Measurements from ENCODE around the gene TJP1. TPM values are rescaled to one million over a fixed set of nuclear protein-coding genes. Genes with fewer than 3 reads are reported as not detected.

TJP1 gene
- total and polyA plus RNA-seq, 2 donors (not counting 1 experiment from before 2014, with no cell fraction given), result 0.10 TPM; not detected in 1

DNA sequence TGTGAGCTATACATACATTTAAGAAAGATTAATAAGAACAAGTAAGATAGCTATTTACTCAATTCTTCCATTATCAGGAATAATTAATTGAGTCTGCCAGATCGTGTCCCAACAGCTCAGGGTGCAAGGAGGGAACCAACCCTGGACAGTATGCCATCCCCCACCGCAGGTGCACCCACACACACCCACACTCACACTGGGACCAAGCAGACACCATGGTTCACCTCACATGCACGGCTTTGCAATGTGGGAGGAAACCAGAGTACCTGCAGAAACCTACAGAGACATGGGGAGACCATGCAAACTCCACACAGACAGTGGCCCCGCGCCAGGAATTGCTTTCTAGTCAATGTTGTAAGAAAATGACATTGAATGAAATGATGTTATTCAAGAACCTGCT, 20.0 kb upstream of the TJP1 start:
- WGBS (ENCODE audit: insufficient coverage), result 93% methylated on average over 2 of the region's 5 CpGs
- H3K9me3 Mint-ChIP-seq (ENCODE audit: insufficient read depth), result no peaks in the 10 kb centered on the region
- no peak overlapping the region for H2AFZ ChIP-seq (ENCODE audit: insufficient read depth, low read depth, low read length, poor library complexity, severe bottlenecking)
- H3K27ac Mint-ChIP-seq, result no peak overlapping the region
- no peaks in the 10 kb centered on the region for H4K20me1 ChIP-seq (ENCODE audit: control insufficient read depth, insufficient read depth, low read length, poor library complexity, severe bottlenecking)
- H3K79me2 ChIP-seq (ENCODE audit: control insufficient read depth, insufficient read depth, low read length), result no peaks in the 10 kb centered on the region
- no peaks in the 10 kb centered on the region for H3K4me1 Mint-ChIP-seq
- intact Hi-C loops (cut with micrococcal nuclease), result no loop called here
- no peak for TF ChIP-seq CTCF (IDR thresholded peaks at IDR 0.05)
- TF ChIP-seq EZH2 (IDR thresholded peaks at IDR 0.05; ENCODE audit: borderline replicate concordance, insufficient read depth, low read depth, low read length, poor library complexity, severe bottlenecking), result no peak
- no peak overlapping the region for H3K4me3 Mint-ChIP-seq
- H3K9me3 ChIP-seq (ENCODE audit: control extremely low read depth in 1 of 3, control insufficient read depth in 2 of 3, insufficient read depth in 1 of 3, low read length in 2 of 3), result peaks cover 0 to 4% (median 0%) of the 10 kb centered on the region in 3 donors
- no peak overlapping the region for H3K27ac ChIP-seq (ENCODE audit: low read length in 2 of 2)
- no peaks in the 10 kb centered on the region for H3K27me3 ChIP-seq (replicated peaks in 1 of 4; ENCODE audit: control extremely low read depth in 1 of 4, control insufficient read depth in 3 of 4, insufficient read depth in 4 of 4, low read length in 3 of 4)
- no peak overlapping the region for H3K9ac ChIP-seq (ENCODE audit: low read length)
- no peak for ATAC-seq (ENCODE audit: low read depth)
- CTCF ChIA-PET, result no interaction called here
- H3K27me3 Mint-ChIP-seq, result peaks cover 42% of the 10 kb centered on the region
- no peak overlapping the region for H3K4me3 ChIP-seq (ENCODE audit: control extremely low read depth in 1 of 5, extremely low read depth in 1 of 5, insufficient read depth in 1 of 5, low read depth in 2 of 5, low read length in 4 of 5)
- no peak for DNase-seq
- no peak overlapping the region for H3K4me2 ChIP-seq (replicated peaks; ENCODE audit: low read depth, low read length, poor library complexity, severe bottlenecking)
- POLR2A ChIA-PET, result no interaction called here
- H3K36me3 ChIP-seq (replicated peaks in 1 of 2; ENCODE audit: control extremely low read depth in 1 of 2, control insufficient read depth in 1 of 2, extremely low read depth in 1 of 2, insufficient read depth in 2 of 2, low read length in 1 of 2), result no peaks in the 10 kb centered on the region
- H3K4me1 ChIP-seq (ENCODE audit: control insufficient read depth in 2 of 2, insufficient read depth in 2 of 2, low read length in 2 of 2), result no peaks in the 10 kb centered on the region

GRCh38 chr15:29840926-29841325, 18.7 kb upstream of the TJP1 start:
- Mint-ChIP-seq H3K27ac (no peak overlapping the region), H3K9me3 (ENCODE audit: insufficient read depth) (no peaks in the 10 kb centered on the region), H3K4me3 (no peak overlapping the region), H3K27me3 (peaks cover 49% of the 10 kb centered on the region), H3K4me1 (no peaks in the 10 kb centered on the region)
- Histone ChIP-seq H3K4me1 (ENCODE audit: control insufficient read depth in 2 of 2, insufficient read depth in 2 of 2, low read length in 2 of 2) (no peaks in the 10 kb centered on the region), H4K20me1 (ENCODE audit: control insufficient read depth, insufficient read depth, low read length, poor library complexity, severe bottlenecking) (no peaks in the 10 kb centered on the region), H3K36me3 (replicated peaks in 1 of 2; ENCODE audit: control extremely low read depth in 1 of 2, control insufficient read depth in 1 of 2, extremely low read depth in 1 of 2, insufficient read depth in 2 of 2, low read length in 1 of 2) (no peaks in the 10 kb centered on the region), H3K4me3 (ENCODE audit: control extremely low read depth in 1 of 5, extremely low read depth in 1 of 5, insufficient read depth in 1 of 5, low read depth in 2 of 5, low read length in 4 of 5) (no peak overlapping the region), H2AFZ (ENCODE audit: insufficient read depth, low read depth, low read length, poor library complexity, severe bottlenecking) (no peak overlapping the region), H3K4me2 (replicated peaks; ENCODE audit: low read depth, low read length, poor library complexity, severe bottlenecking) (no peak overlapping the region), H3K27ac (ENCODE audit: low read length in 2 of 2) (no peak overlapping the region), H3K79me2 (ENCODE audit: control insufficient read depth, insufficient read depth, low read length) (no peaks in the 10 kb centered on the region), H3K27me3 (replicated peaks in 1 of 4; ENCODE audit: control extremely low read depth in 1 of 4, control insufficient read depth in 3 of 4, insufficient read depth in 4 of 4, low read length in 3 of 4) (peaks cover 0 to 5% (median 0%) of the 10 kb centered on the region in 4 experiments), H3K9ac (ENCODE audit: low read length) (no peak overlapping the region), H3K9me3 (ENCODE audit: control extremely low read depth in 1 of 3, control insufficient read depth in 2 of 3, insufficient read depth in 1 of 3, low read length in 2 of 3) (no peaks in the 10 kb centered on the region)
- DNase-seq (no peak), ATAC-seq (ENCODE audit: low read depth) (no peak)
- ChIA-PET POLR2A (no interaction called here), CTCF (no interaction called here)
- TF ChIP-seq CTCF (IDR thresholded peaks at IDR 0.05) (no peak), EZH2 (IDR thresholded peaks at IDR 0.05; ENCODE audit: borderline replicate concordance, insufficient read depth, low read depth, low read length, poor library complexity, severe bottlenecking) (no peak)
- intact Hi-C loops (cut with micrococcal nuclease), result no loop called here
- 80% methylated on average over 2 of the region's 3 CpGs for WGBS (ENCODE audit: insufficient coverage)

Data from B cell (primary cell).